ENCODE measurements around the gene GAN.

Gene GAN

GRCh38 chr16:81314603-81315270 is at the start of gene GAN:
Gene GAN, plus strand, starts transcription at chr16:81314962. Its CDS starts 152 bp downstream, at chr16:81315114.
- FAIRE-seq, result peak; percentile 60

GRCh38 chr16:81265052-81265451 is 49.7 kb upstream of the GAN start:
- FAIRE-seq, result no peak

GRCh38 chr16:81265658-81266451 is 48.9 kb upstream of the GAN start:
- no peak for FAIRE-seq

GRCh38 chr16:81266680-81267095 is 48.1 kb upstream of the GAN start:
- FAIRE-seq, result no peak

- no peak for FAIRE-seq
Observed at GRCh38 chr16:81268509-81268908, 46.3 kb upstream of the GAN start.

- no peak for FAIRE-seq
Observed at GRCh38 chr16:81273223-81273950, 41.4 kb upstream of the GAN start.

- no peak for FAIRE-seq
Observed at GRCh38 chr16:81275064-81275532, 39.7 kb upstream of the GAN start.

GRCh38 chr16:81275795-81276194 is 39.0 kb upstream of the GAN start:
- FAIRE-seq, result no peak

GRCh38 chr16:81276323-81276722 is 38.4 kb upstream of the GAN start:
- no peak for FAIRE-seq

GRCh38 chr16:81277541-81278080 is 37.2 kb upstream of the GAN start:
- FAIRE-seq, result no peak

- FAIRE-seq, result no peak
Observed at GRCh38 chr16:81278526-81278925, 36.2 kb upstream of the GAN start.

GRCh38 chr16:81279392-81279791 is 35.4 kb upstream of the GAN start:
- FAIRE-seq, result no peak

GRCh38 chr16:81280393-81280792 is 34.4 kb upstream of the GAN start:
- no peak for FAIRE-seq

- FAIRE-seq, result no peak
Observed at GRCh38 chr16:81283044-81283443, 31.7 kb upstream of the GAN start.

GRCh38 chr16:81284995-81285600 is 29.7 kb upstream of the GAN start:
- FAIRE-seq, result no peak

- no peak for FAIRE-seq
Observed at GRCh38 chr16:81286190-81286589, 28.6 kb upstream of the GAN start.

- FAIRE-seq, result no peak
Observed at GRCh38 chr16:81291117-81291516, 23.6 kb upstream of the GAN start.

GRCh38 chr16:81292936-81293335 is 21.8 kb upstream of the GAN start:
- FAIRE-seq, result no peak

- FAIRE-seq, result no peak
Observed at GRCh38 chr16:81293909-81294802, 20.6 kb upstream of the GAN start.

- no peak for FAIRE-seq
Observed at GRCh38 chr16:81296631-81297030, 18.1 kb upstream of the GAN start.

- no peak for FAIRE-seq
Observed at GRCh38 chr16:81307770-81308169, 7.0 kb upstream of the GAN start.
